ENCODE data around the gene KANK2. TPM values are rescaled to one million over a fixed set of nuclear protein-coding genes. Genes with fewer than 3 reads are reported as not detected.

KANK2 gene
- total and polyA plus RNA-seq, 2 experiments from 2014 or later, result 15.9 to 65.4 TPM

- H3K9me2 ChIP-seq (ENCODE audit: insufficient read depth), result no peaks in the 10 kb centered on the region
- no peaks in the 10 kb centered on the region for H3F3A ChIP-seq (replicated peaks; ENCODE audit: low read depth)
- no peak within 1 kb of the TSS for H3K4me3 ChIP-seq
- H3K9me3 Mint-ChIP-seq, result no peaks in the 10 kb centered on the region
- H3K27ac Mint-ChIP-seq, result no peak within 1 kb of the TSS
- H3K79me2 ChIP-seq (replicated peaks; ENCODE audit: insufficient read depth), result no peaks in the 10 kb centered on the region
- DNase-seq (ENCODE audit: low spot score) (no peak), ATAC-seq (no peak)
- TF ChIP-seq EZH2 (IDR thresholded peaks at IDR 0.05; ENCODE audit: low read depth, unreplicated experiment), result no peak
- no peak for TF ChIP-seq REST (IDR thresholded peaks at IDR 0.05; ENCODE audit: unreplicated experiment)
- no peak for TF ChIP-seq POLR2AphosphoS5 (IDR thresholded peaks at IDR 0.05; ENCODE audit: low read depth)
- no peak for TF ChIP-seq ZNF462 (CRISPR knock-in tag; IDR thresholded peaks at IDR 0.05)
- TF ChIP-seq STAT1 (IDR thresholded peaks at IDR 0.05; ENCODE audit: unreplicated experiment), result no peak
- TF ChIP-seq JUNB (IDR thresholded peaks at IDR 0.05; ENCODE audit: unreplicated experiment), result no peak
- TF ChIP-seq ETS1 (IDR thresholded peaks at IDR 0.05), result no peak
- TF ChIP-seq CREB1 (CRISPR knock-in tag; IDR thresholded peaks at IDR 0.05; ENCODE audit: low read depth), result no peak
- no peak for TF ChIP-seq ZNF331 (CRISPR knock-in tag; IDR thresholded peaks at IDR 0.05; ENCODE audit: low read depth)
- no peak for TF ChIP-seq EZH2phosphoT487 (IDR thresholded peaks at IDR 0.05; ENCODE audit: unreplicated experiment)
- H3K27me3 Mint-ChIP-seq (ENCODE audit: insufficient read depth, low read depth, poor library complexity), result peaks cover 10% of the 10 kb centered on the region
- no peaks in the 10 kb centered on the region for H3K4me1 ChIP-seq (ENCODE audit: insufficient read depth)
- no peaks in the 10 kb centered on the region for H4K20me1 ChIP-seq (replicated peaks; ENCODE audit: insufficient read depth)
- H3K4me2 ChIP-seq, result no peak within 1 kb of the TSS
- peaks cover 9% of the 10 kb centered on the region for H3K4me1 Mint-ChIP-seq
- H3K36me3 ChIP-seq (ENCODE audit: insufficient read depth), result no peaks in the 10 kb centered on the region; the same call in 1 of the 2 replicates
- H3K27ac ChIP-seq (ENCODE audit: low read depth), result no peak within 1 kb of the TSS
- H3K27me3 ChIP-seq (ENCODE audit: insufficient read depth), result no peaks in the 10 kb centered on the region
- H3K4me3 Mint-ChIP-seq, result no peak within 1 kb of the TSS; the same call in 2 of the 3 replicates
- no peak within 1 kb of the TSS for H2AFZ ChIP-seq
- peaks cover 30% of the 10 kb centered on the region for H3K36me3 Mint-ChIP-seq (ENCODE audit: low read depth)
These were observed 42.1 kb upstream of the KANK2 start, which contains the start of gene ANGPTL8 for GRCh38 chr19:11239377-11240000. Gene ANGPTL8 (plus strand): TSS chr19:11239619. CDS start chr19:11239638, 19 bp downstream.

Measured in GM23338 (cell line).